ENCODE measurements around the gene CWC22.

The CWC22 gene

GRCh38 chr2:179909845-179910734 is 97.0 kb downstream of the CWC22 start:
- TF ChIP-seq CTCF (IDR thresholded peaks at IDR 0.05; ENCODE audit: control insufficient read depth, extremely low read depth, insufficient read depth): no peak
- no peak overlapping the region for H3K4me3 ChIP-seq (ENCODE audit: low read depth, low read length)
- DNase-seq (ENCODE audit: low read depth): no peak

GRCh38 chr2:179900655-179901054 is 106.4 kb downstream of the CWC22 start:
- DNase-seq (ENCODE audit: low read depth): no peak
- no peak overlapping the region for H3K4me3 ChIP-seq (ENCODE audit: low read depth, low read length)
- TF ChIP-seq CTCF (IDR thresholded peaks at IDR 0.05; ENCODE audit: control insufficient read depth, extremely low read depth, insufficient read depth): no peak

- H3K4me3 ChIP-seq (ENCODE audit: low read depth, low read length): no peak overlapping the region
- TF ChIP-seq CTCF (IDR thresholded peaks at IDR 0.05; ENCODE audit: control insufficient read depth, extremely low read depth, insufficient read depth): no peak
- DNase-seq (ENCODE audit: low read depth): no peak
These were observed 107.4 kb downstream of the CWC22 start for GRCh38 chr2:179899666-179900065.

GRCh38 chr2:179898873-179899272 is 108.2 kb downstream of the CWC22 start:
- TF ChIP-seq CTCF (IDR thresholded peaks at IDR 0.05; ENCODE audit: control insufficient read depth, extremely low read depth, insufficient read depth): peak; percentile 40; the same call in 1 of the 2 replicates
- no peak overlapping the region for H3K4me3 ChIP-seq (ENCODE audit: low read depth, low read length)
- peak; percentile 27 for DNase-seq (ENCODE audit: low read depth)
